AG09319 (cell line): ENCODE results near the gene OR2T27.
"Not testable (repeated sequence)": the region's sequence is repeated elsewhere in the genome, so short reads cannot be mapped to it uniquely, and the experiment has no call there.

Source experiments
- DNase-seq: peaks from one replicate; pipeline ENCODE4 v3.0.0-alpha.2; 2010; ENCODE audit warnings: low read depth; ENCODE audit errors: extremely low read depth
- TF ChIP-seq, protein P1 (sequence below): IDR thresholded peaks from 2 replicates; pipeline ENCODE4 v1.5.1; 2011; ENCODE audit warnings: low read depth, mild to moderate bottlenecking, inconsistent platforms, low read length, moderate library complexity

OR2T27 gene

DNA sequence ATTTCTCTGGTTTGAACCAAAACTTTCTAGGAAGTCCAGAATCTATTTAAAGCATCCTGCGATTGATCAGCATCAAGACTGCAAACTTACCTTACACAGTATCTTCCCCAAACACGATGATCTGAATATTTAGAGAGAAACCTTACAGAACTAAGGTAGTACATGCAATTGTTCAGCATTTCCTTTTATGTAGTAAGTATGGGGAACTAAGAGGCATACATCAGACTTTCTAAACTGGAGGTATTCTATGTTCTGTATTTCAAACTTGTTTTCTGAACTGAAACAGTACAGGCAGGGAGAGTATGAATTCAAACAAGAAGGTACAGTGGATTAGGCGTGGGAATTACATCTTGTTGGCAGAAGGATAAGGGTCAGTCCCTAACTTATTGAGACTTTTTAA is at the start of gene OR2T27:
TSS of gene OR2T27 (minus strand) at position 175 of the 400 bp plus-strand sequence. CDS start 4,644 bp downstream, outside the sequence.
- not testable (repeated sequence) for DNase-seq

- no peak for DNase-seq
- TF ChIP-seq, protein P1, sequence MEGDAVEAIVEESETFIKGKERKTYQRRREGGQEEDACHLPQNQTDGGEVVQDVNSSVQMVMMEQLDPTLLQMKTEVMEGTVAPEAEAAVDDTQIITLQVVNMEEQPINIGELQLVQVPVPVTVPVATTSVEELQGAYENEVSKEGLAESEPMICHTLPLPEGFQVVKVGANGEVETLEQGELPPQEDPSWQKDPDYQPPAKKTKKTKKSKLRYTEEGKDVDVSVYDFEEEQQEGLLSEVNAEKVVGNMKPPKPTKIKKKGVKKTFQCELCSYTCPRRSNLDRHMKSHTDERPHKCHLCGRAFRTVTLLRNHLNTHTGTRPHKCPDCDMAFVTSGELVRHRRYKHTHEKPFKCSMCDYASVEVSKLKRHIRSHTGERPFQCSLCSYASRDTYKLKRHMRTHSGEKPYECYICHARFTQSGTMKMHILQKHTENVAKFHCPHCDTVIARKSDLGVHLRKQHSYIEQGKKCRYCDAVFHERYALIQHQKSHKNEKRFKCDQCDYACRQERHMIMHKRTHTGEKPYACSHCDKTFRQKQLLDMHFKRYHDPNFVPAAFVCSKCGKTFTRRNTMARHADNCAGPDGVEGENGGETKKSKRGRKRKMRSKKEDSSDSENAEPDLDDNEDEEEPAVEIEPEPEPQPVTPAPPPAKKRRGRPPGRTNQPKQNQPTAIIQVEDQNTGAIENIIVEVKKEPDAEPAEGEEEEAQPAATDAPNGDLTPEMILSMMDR: no peak
These were observed 49.3 kb upstream of the OR2T27 start for GRCh38 chr1:248704606-248705005.

DNA sequence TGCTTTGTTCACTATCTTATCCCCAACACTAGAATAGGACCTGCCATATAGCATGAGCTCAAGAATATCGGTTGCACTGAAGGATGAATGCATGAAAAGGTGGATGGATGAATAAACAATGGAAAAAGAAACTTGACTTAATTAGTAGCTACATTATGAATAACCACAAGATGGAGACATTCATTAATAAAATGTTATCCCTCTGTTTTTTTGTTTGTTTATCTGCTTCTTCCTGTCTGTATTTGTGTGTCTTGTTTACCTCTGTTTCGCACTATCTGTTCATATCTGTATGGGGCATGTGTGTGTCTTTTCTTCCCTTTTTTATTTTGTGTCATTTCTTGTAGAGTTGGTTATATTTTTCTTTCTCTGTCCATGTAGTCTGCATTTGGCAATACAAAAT is 48.3 kb upstream of the OR2T27 start:
- TF ChIP-seq, protein P1: no peak
- no peak for DNase-seq

GRCh38 chr1:248702714-248703113 is 47.4 kb upstream of the OR2T27 start, which contains the start of gene OR14I1:
TSS of gene OR14I1 (minus strand) at chr1:248702766.
- DNase-seq: no peak
- TF ChIP-seq, protein P1: no peak

DNA sequence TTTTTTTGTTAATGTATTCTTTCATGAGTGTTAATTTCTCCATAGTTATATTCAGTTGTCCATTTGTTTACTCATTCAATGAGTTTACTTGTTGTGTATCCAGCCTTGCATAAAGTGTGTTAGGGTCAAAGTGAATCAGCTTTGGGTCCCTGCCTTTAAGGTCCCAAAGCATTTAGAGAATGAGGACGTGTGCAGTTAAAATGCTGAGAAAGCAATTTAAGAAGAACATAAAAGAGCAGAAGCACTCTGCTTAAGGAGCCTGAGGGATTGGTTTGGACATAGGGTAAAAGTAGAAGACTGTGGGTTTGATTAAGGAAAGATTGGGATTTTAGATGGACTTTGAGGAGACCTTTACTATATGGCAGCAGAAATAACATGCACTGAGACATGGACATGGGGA is 43.8 kb upstream of the OR2T27 start:
- no peak for DNase-seq
- TF ChIP-seq, protein P1: no peak

DNA sequence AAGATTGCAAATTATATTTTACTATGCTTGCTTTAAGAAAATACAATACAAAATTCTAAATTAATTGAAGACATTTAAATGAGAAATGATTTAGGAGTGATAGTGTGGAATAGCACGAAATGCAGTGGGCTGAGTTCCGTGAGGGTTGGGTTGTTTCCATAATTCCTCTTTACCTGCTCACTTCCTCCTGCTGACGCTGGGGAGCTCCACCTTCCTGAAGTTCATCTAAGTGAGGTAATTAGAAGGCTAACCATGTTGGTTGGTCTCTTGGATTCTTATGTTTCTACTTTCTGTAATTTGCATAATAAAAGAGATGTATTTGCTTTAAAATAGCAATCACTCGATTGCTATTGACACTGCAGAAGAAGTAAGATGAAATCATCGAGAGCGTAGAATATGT is 42.6 kb upstream of the OR2T27 start:
- TF ChIP-seq, protein P1: no peak
- DNase-seq: no peak

GRCh38 chr1:248696774-248697173 is 41.4 kb upstream of the OR2T27 start:
- TF ChIP-seq, protein P1: no peak
- DNase-seq: no peak

DNA sequence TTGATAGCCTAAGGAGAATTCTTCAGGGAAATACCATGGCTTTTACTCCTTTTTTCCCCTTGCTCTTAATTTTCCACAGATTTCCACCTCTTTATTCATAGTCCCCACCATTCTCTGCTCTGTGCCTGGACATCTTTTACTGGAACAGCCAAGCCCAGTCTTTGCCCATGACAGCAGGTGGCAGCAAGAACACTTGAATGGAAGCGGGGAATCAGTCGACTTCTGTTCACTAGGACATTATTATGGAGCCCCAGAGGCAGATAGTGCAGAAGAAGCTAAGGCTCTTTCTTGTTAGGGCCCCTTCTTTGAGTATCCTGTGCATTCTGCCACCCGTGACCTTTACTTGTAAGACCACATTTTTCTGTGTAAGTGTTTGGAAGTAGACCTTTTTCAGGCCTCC is 40.9 kb upstream of the OR2T27 start:
- TF ChIP-seq, protein P1: no peak
- no peak for DNase-seq
